Prostate gland (tissue), 2 donors: ENCODE measurements around the gene SMURF2.

Experiments used
- CTCF ChIP-seq, 4 experiments: fragments of 200-600 bp in 2 of 4; fragments of 450-650 bp in 2 of 4; sonication (generic) in 2 of 4; IDR thresholded peaks; 1 replicate in 3 of 4; 2 replicates in 1 of 4; pipeline ENCODE4 v1.5.1; 2016 to 2019; ENCODE audit warnings: antibody characterized with exemption in 4 of 4, mild to moderate bottlenecking in 2 of 4, moderate library complexity in 2 of 4
- POLR2A ChIP-seq: fragments of 450-650 bp; IDR thresholded peaks from one replicate; pipeline ENCODE4 v1.6.1; 2016; ENCODE audit warnings: antibody characterized with exemption, mild to moderate bottlenecking

- TF ChIP-seq POLR2A (no peak), CTCF (IDR thresholded peaks at IDR 0.05) (no peak)
Measured at GRCh38 chr17:64635647-64636305, 26.3 kb downstream of the SMURF2 start.
